Right lobe of liver (tissue), 4 donors: Measurements from ENCODE around the gene ZNF532.

Experiments used
- CTCF ChIP-seq, 4 donors: fragments of 200-600 bp in 3 of 4; fragments of 450-650 bp in 1 of 4; IDR thresholded peaks; one replicate each; pipeline versions ENCODE4 v1.5.1 to v1.8.0; 2016 to 2022; ENCODE audit warnings: antibody characterized with exemption in 4 of 4, mild to moderate bottlenecking in 2 of 4
- POLR2A ChIP-seq: fragments of 450-650 bp; IDR thresholded peaks from one replicate; pipeline ENCODE4 v1.6.1; 2017; ENCODE audit warnings: antibody characterized with exemption, mild to moderate bottlenecking
- donor health status: DM: no; HTN: no; CAD: no.
- donor health status: DM: no; HTN: no; CAD: no.
- donor health status: DM: no; HTN: yes; CAD: no.

GRCh38 chr18:58911241-58911640 lies 46.6 kb downstream of the ZNF532 start:
- TF ChIP-seq POLR2A (no peak), CTCF (IDR thresholded peaks at IDR 0.05) (no peak)
